ENCODE results near the gene TBX18. TPM values are rescaled to one million over a fixed set of nuclear protein-coding genes. Genes with fewer than 3 reads are reported as not detected.

Gene TBX18
- 10 to 100 TPM; 21.9 to 34.4 (median 30.3) TPM for total RNA-seq

GRCh38 chr6:84764332-84765049 lies at the start of gene TBX18:
TSS of gene TBX18 (minus strand) at chr6:84764598. CDS start at chr6:84764181, 417 bp downstream.
- TF ChIP-seq, protein P1, sequence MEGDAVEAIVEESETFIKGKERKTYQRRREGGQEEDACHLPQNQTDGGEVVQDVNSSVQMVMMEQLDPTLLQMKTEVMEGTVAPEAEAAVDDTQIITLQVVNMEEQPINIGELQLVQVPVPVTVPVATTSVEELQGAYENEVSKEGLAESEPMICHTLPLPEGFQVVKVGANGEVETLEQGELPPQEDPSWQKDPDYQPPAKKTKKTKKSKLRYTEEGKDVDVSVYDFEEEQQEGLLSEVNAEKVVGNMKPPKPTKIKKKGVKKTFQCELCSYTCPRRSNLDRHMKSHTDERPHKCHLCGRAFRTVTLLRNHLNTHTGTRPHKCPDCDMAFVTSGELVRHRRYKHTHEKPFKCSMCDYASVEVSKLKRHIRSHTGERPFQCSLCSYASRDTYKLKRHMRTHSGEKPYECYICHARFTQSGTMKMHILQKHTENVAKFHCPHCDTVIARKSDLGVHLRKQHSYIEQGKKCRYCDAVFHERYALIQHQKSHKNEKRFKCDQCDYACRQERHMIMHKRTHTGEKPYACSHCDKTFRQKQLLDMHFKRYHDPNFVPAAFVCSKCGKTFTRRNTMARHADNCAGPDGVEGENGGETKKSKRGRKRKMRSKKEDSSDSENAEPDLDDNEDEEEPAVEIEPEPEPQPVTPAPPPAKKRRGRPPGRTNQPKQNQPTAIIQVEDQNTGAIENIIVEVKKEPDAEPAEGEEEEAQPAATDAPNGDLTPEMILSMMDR (IDR thresholded peaks at IDR 0.05; ENCODE audit: low read depth), result no peak

DNA sequence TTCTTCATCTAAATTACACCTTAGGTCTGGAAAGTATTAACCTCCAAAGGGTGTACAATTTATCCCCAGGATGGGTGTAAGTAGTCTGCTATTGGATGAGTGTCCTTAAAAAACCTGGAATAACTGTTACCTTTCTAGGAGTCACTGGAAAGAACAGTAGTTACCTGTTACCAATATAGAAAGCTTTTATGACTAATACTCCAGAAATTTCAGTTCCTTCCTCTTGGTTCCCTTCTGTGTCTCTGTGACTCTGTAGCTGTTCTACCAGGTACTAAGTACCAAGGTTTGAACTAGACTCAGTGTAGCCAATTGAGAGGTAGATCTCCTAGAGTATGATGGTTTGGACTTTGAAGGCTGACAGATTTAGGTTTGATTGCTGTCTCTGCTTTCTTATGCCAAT lies 47.0 kb upstream of the TBX18 start:
- TF ChIP-seq, protein P1 (IDR thresholded peaks at IDR 0.05; ENCODE audit: low read depth), result no peak

GRCh38 chr6:84809455-84809854 lies 45.1 kb upstream of the TBX18 start:
- TF ChIP-seq, protein P1 (IDR thresholded peaks at IDR 0.05; ENCODE audit: low read depth), result no peak

- TF ChIP-seq, protein P1 (IDR thresholded peaks at IDR 0.05; ENCODE audit: low read depth), result no peak
Observed at GRCh38 chr6:84808491-84809061, 44.2 kb upstream of the TBX18 start.

DNA sequence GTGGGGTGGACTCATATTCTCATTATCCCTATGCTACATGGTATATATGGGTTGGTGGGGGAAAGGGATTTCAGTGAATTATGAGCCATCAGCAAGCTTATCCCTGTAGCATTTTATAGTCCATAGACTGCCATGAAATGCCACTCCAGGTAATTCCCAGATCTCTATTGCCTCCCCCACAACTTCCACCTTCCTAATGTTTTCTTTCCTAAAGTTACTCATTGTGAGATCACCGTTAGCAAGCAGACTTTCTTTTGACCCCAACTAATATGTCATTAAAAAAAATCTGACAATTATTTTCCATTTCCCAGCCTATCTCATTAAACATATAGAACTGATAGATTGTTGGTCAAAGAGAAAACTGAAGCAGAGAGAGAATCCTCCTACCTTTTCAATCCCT lies 40.7 kb upstream of the TBX18 start:
- TF ChIP-seq, protein P1 (IDR thresholded peaks at IDR 0.05; ENCODE audit: low read depth), result no peak

DNA sequence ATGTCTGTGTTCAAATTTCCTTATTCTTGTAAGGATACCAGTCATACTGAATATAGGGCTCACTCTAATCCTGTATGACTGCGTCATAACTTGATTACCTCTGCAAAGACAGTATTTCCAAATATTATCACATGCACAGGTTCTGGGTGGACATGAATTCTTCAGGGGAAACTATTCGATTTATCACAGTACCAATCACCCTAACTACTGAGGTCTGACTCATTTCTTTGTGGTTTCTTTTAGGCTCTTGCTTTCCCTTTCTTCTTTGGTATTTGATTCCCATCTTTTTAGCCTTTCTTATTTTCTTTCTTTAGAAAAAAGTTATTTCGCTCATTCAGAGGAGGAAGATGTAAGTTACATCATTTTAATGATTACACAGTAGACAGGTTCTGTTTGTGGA lies 40.3 kb upstream of the TBX18 start:
- TF ChIP-seq, protein P1 (IDR thresholded peaks at IDR 0.05; ENCODE audit: low read depth), result no peak

- TF ChIP-seq, protein P1 (IDR thresholded peaks at IDR 0.05; ENCODE audit: low read depth), result no peak
Observed at GRCh38 chr6:84801250-84801649, 36.9 kb upstream of the TBX18 start.

Measured in subcutaneous adipose tissue (tissue), 4 donors.